GM18870 (cell line): ENCODE results near the gene ADGRA1.
"Not testable (repeated sequence)": the region's sequence is repeated elsewhere in the genome, so short reads cannot be mapped to it uniquely, and the experiment has no call there.

Source experiments
- ATAC-seq: cut with Tn5 transposase; IDR thresholded peaks from one replicate; pipeline ENCODE4 v1.9.1; 2021; ENCODE audit warnings: moderate library complexity; ENCODE audit not compliant: unreplicated experiment

ADGRA1 gene

GRCh38 chr10:133126431-133127290 is 38.9 kb downstream of the ADGRA1 start:
- ATAC-seq = no peak

GRCh38 chr10:133127291-133128125 is 39.8 kb downstream of the ADGRA1 start:
- ATAC-seq = no peak

- ATAC-seq = no peak
These were observed 40.7 kb downstream of the ADGRA1 start for GRCh38 chr10:133128126-133129070.

- no peak for ATAC-seq
These were observed 41.5 kb downstream of the ADGRA1 start for GRCh38 chr10:133129071-133129858.

- ATAC-seq = no peak
These were observed 42.3 kb downstream of the ADGRA1 start for GRCh38 chr10:133129859-133130495.

- ATAC-seq = no peak
These were observed 42.9 kb downstream of the ADGRA1 start for GRCh38 chr10:133130602-133131001.

GRCh38 chr10:133131053-133131452 is 43.3 kb downstream of the ADGRA1 start:
- ATAC-seq = no peak

GRCh38 chr10:133131734-133132472 is 44.2 kb downstream of the ADGRA1 start:
- ATAC-seq = no peak

- no peak for ATAC-seq
These were observed 45.0 kb downstream of the ADGRA1 start for GRCh38 chr10:133132473-133133291.

GRCh38 chr10:133133471-133134231 is 45.9 kb downstream of the ADGRA1 start:
- ATAC-seq = no peak

- ATAC-seq = no peak
These were observed 46.8 kb downstream of the ADGRA1 start for GRCh38 chr10:133134411-133135115.

GRCh38 chr10:133135116-133135465 is 47.4 kb downstream of the ADGRA1 start:
- ATAC-seq = no peak

- ATAC-seq = not testable (repeated sequence)
These were observed 49.9 kb downstream of the ADGRA1 start for GRCh38 chr10:133137486-133138145.

GRCh38 chr10:133139551-133140065 is 51.9 kb downstream of the ADGRA1 start:
- no peak for ATAC-seq

GRCh38 chr10:133140417-133141143 is 52.9 kb downstream of the ADGRA1 start:
- ATAC-seq = no peak
